ENCODE results near the gene DET1.

Gene DET1

DNA sequence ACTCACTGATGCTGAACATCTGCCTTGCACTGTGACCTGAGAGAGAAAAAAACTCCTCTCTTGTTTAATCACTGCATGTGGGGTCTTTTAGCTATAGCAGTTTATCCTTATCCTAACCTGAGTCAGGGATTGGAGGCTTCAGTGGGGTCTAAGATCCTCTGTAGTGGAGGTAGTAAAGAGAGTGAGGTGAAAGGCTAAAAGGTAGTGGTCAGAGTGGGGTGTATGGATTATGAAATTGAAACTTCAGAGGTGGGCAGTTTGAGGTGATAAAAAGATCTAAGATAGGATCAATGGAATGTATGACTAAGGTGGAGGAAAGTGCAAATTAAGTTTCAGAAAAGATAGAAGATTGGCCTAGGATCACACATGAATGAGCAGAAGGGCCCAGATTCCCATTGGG is 36.5 kb downstream of the DET1 start:
- no peak for DNase-seq
- intact Hi-C loops (cut with DNase I) = no loop called here

DNA sequence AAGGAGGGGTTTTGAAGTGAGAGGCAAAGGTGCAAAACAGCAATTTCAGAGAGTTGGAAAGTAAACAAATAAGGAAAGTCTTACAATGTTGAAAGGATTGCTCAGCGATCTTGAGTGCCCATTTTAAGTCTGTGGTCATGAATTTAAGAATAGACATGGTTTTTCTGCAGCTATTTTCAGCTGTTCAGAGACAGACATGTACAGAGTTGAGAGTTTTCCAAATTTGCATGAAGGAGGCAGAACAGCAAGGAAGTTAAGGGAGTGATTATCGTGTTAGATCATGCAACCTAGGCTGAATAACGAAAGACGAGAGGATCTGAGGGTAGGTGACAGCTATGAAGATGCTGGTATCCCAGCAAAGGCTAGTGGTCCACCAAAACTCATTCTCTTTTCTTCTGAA is 37.2 kb downstream of the DET1 start:
- DNase-seq = no peak

DNA sequence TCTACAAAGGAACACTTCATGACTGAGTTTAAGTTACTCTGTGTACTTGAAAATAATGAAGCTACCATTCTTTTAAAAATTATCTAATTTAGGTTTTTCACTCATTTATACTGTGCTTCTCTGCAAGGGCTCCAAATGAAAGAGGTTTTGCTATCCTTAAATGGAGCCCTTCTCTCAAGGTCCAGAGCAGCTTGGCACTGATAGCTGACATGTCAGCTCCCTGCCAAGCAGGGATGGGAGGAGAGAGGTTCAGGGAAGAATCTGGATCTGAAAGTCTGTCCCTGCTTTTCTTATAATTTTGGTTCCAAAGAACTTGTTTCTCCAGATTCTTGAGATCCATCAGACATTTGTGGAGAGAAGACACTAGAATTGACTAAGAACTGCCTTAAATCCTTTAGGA is 39.9 kb downstream of the DET1 start:
- DNase-seq = no peak
- intact Hi-C loops (cut with DNase I) = no loop called here

More for the DNA sequence above, 37.2 kb downstream of the DET1 start:
- intact Hi-C loops (cut with DNase I) = no loop called here

DNA sequence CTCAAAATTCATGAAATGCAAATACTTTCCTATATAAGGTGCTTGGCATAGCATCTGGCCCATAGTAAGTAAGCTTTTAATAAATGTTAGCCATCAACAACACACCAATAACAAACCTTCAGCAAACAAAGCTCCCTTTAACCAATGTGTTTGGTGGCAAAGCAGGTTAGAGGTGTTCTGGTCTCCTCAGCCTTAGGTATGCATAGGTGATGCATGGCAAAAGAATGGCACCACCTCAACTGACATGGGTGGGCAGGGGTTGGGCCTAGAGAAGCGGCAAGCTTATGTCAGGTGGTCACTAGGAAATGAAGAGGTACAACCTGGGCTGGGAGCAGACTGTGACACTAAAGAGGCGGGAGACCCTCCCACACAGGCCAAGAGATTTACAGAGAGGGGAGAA is 40.8 kb downstream of the DET1 start:
- DNase-seq = no peak
- intact Hi-C loops (cut with DNase I) = no loop called here

DNA sequence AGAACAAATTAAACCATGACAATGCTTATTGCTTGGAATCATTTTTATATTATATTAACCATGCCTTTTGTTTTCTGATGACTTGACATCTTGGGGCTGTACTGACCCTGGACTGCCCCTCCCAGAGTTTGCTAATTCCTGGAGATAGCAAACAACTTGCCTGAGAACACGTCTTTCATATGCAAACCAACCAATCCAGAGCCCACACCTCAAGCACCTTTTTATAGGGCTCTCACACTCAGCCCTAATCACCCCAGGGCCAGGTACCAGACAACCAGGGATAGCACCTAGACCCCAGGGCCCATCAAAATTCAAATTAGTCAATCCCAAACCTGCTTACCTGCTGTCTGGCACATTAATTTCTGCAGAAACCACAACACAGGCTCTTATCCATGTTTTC is 42.0 kb downstream of the DET1 start:
- no peak for DNase-seq
- intact Hi-C loops (cut with DNase I) = no loop called here

DNA sequence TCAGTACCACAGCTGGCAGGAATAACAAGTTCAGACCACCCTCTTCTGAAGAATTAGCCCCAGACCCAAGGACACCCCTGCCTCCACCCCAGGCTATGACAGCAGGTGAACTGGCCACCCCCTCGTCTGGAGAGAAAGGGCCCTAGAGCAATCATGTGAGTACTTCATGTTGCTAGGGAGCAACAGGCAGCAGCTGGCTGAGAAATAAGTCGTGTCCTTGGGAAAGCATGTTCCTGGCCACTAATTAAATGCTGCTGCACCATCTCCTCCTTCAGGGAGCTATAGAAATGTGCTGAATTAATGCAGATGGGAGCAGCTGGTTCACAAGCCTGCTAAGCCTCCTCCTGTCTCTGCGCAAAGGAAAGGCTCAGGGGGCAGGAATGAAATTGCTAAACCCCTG is 47.5 kb downstream of the DET1 start:
- no peak for DNase-seq
- intact Hi-C loops (cut with DNase I) = no loop called here

DNA sequence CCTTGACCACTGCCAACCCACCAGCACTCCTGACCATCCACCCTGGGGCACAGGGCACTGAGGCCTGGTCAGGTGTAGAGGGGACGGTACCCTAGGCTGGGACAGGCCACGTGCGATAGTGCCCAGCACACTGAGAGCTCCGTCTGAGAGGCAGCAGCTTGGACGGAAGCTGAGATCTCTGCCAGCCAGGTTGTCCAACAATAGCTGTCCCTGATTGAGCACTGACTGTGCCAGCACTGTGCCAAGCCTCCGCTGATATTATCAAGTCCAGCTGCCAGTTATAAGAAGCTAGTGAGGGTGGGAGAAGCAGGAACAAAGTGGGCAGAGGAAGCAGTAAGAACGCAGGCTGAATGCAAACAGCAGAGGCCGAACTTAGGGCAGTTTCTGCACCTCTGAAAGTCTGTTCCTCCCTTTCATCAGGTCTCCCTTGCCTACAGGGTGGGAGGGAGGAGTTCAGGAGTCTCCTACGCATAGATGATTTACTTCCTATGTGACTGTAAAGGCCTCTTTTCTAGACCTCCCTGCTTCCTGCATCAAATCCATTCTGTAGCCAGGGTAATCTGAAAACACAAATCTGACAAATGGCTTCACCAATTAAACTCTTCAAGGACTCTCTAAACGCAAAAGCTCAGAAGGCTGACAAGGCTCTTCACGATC is 49.2 kb downstream of the DET1 start:
- intact Hi-C loops (cut with DNase I) = no loop called here
- no peak for DNase-seq

DNA sequence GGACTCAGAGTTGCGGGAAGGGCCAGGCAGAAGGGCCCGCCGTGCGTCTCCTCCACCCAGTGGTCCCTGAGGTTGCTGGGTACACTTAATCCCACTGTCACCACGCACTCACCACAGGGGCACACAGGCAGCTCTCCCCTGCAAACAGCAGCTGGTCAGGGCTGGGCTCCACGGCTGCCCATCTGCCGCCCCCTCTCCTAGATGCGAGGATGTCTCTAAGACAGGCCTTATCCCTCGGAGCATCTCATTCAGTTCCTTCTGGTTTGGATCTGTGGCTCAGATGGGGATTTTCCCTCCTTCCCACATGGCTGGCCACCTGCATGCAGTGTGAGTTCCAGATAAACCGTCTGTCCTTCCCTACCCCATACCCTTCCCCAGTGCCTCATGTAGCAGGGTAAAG is 52.6 kb downstream of the DET1 start:
- no peak for DNase-seq
- intact Hi-C loops (cut with DNase I) = no loop called here

DNA sequence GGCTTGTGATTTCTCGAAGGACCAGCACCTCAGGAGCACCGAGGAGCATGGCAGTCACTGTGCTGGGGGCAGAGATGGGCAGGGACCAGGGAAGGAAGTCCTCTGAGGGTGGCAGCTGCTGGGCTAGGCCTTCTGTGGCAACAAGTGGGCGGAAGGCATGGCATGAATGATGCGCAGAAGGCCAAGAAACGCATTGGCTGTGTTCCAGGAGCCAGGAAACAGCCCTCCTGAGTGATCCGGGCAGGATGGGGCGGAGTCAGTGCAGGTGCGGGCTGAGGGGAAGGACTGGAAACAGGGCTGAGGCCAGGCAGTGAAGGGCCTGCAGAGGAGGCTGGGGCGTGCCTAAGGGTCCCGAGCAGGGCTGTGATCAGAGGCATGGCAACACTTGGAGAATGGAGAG is 55.3 kb downstream of the DET1 start:
- intact Hi-C loops (cut with DNase I) = no loop called here
- no peak for DNase-seq

DNA sequence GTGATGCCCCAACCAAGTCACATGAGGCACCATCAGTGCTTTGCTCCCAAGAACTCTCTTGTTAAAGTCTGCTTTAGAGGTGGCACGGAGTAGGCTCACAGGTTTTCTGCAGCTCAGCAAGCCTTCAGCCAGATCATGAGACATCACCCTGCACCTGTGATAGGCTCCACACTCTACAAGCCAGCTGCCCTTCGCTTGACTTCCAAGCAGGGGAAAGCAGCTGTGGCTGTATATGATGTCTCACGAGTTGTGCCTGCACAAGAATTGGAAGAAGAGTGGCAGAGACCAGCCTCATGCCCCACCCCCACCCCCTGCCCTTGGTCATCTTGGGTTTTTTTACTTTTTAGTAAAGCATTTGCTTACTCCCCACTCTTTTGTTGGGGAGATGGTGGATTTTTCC is 56.4 kb downstream of the DET1 start:
- no peak for DNase-seq
- intact Hi-C loops (cut with DNase I) = no loop called here

DNA sequence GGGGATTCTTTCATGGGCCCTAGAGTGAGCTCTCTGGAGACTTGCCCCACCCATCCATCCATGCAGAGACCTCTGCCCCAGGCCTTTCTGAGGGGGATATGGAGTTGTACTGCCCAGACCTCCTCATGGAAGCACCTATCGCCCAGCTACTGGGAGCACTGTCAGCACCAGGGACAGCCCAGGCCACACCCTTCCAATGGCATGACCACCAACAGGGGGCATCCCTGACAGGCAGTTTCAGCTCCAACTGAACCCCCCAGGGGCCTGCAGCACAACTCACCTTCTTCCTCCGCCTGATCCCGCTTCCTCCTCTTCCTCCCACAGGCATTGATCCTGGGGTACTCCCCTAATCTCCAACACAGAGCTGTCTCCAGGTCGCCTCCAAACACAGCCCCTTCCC is 57.2 kb downstream of the DET1 start:
- intact Hi-C loops (cut with DNase I) = no loop called here
- DNase-seq = no peak

DNA sequence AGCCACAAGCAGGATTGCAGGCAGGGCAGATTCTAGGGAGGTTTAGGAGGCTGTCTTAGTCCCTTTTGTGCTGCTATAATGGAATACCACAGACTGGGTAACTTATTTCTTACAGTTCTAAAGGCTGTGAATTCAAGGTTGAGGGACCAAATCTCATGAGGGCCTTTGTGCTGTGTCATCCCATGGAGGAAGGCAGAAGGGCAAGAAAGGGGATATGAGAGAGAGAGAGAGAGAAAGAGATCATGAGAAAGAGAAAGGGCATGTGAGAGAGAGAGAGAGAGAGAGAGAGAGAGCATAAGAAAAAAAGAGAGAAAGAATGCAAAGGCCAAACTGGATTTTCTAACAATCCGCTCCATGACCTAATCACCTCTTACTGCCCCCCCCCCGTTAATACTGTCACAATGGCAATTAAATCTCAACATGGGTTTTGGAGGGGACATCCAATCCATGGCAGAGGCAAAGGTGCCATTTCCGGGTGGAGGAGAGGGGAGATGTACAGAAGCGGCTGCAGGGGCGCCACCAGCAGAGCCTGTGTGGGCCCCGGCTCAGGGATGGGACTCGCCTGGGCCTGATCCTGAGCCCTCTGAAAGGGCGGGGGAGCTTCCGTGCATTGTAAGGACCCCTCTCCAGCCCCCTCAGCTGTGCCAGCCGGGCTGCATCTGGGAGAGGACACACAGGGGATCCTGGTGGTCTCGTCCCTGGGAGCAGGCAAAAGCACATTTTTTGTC is 58.5 kb downstream of the DET1 start:
- intact Hi-C loops (cut with DNase I) = no loop called here
- no peak for DNase-seq

DNA sequence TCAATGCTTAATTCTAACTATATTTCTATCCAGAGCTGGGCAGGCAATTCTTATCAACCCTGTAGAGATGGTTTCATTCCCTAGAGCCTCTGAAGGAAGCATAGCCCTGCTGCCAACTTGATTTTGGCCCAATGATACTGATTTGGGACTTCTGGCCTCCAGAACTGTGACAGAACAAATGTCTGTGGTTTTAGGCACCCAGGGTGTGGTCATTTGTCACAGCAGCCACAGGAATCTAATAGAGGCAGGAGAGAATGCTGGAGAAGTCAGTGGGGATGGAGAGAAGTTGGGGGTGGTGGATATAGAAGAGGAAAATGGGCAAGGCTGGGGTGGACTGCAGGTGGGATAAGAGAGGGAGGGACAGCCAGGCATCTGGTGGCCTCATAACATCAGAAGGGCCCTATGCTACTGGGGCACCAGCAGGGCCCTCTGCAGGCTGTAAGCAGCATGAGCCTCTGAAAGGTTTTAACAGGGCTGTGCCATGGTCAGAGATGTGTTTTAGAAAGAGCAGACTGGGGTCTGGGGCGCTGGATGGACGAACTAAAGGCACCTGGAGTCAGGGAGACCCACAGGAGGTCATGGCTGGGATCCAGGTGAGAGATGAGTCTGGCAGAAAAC is 59.2 kb downstream of the DET1 start:
- intact Hi-C loops (cut with DNase I) = no loop called here
- DNase-seq = no peak

DNA sequence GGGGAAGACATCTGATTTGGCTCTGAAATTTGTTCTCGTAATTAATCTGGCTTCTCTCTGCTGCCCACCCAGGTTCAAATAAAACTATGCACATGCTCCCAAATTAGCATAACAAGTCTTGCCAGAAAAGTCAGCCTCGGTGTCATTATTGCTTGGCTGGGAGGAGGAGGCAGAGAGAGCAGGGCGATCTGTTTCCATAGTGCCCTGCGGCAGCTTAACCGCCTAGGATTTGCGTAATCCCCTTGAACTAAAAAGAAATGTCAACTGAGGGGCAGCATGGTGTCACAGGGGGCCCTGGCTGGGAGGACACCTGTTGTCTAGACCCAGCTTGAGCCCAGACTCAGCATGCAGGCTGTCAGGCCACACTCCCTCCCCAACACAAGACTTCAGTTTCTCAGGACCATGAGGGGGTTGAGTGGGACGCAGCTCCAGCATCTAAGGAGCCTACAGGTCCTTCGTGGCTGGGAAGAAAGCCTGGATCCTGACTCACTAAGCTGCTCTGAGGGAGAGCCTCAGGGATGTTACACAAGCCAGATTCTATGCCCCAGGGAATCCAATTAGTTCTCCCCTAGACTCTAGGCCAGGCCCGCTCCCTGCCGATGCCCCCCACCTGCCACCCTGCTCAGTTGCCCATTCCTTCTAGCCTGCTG is 61.7 kb downstream of the DET1 start:
- DNase-seq = no peak
- intact Hi-C loops (cut with DNase I) = no loop called here

DNA sequence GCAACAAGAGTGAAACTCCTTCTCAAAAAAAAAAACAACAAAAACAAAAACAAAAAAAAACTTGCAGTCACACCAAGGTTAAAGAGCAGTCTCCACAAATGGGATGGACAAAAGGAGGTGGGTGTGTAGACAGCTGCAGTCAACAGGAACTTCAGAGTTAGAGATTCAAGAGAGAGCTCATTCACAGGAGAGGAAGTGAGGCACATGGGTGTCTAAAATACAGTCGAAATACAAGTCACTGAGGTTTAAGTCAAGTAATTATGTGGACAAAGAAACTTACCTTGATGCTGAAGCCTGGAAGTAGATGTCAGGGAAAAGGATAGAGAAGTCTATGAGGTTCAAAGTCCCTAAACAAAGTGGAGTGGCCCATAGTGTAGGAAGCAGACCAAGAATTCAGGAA is 64.2 kb downstream of the DET1 start:
- no peak for DNase-seq
- intact Hi-C loops (cut with DNase I) = no loop called here

DNA sequence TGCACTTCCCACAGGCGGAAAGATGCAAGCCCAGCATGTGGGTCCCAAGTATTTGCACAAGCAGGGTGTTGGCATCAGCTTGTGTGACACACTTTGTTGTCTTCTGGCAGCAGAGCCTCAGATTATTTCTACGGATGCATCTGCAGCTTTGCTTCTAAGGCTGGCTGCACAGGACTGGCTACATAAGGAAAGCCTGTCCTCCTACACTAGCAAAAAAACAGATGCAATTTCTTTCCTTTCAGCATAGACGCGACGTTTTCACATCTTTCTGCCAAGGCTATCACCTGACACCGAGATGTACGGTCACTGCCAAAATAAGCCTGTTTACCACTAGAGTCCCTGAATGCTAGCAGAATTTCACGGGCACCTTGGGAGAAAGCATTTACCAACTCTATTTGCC is 65.5 kb downstream of the DET1 start:
- peak in 1 of 42 donors; percentile 17 for DNase-seq
- intact Hi-C loops (cut with DNase I) = no loop called here

DNA sequence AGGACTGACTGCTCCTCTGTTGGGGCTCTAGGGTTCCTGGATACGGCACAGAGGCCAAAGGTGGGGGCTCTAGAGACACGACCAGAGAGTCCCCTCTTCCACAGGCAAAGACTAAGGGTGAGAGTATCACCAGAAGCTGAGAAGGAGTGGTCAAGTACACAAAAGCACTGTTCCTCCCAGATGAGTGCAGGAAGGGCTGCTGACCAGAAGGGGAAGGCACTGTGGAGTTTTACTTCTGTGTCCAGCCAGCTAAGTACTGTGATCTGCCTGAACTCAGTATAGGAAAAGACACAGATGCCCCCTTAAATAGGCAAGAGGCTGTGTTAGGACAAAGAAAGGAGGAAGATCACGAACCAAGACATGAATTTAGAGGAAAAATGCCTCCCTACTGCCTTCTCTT is 67.3 kb downstream of the DET1 start:
- no peak for DNase-seq
- intact Hi-C loops (cut with DNase I) = loop anchor here (10.0 kb wide), 2 partner anchors 136 to 356 kb away; no protein-coding TSS in a partner anchor

DNA sequence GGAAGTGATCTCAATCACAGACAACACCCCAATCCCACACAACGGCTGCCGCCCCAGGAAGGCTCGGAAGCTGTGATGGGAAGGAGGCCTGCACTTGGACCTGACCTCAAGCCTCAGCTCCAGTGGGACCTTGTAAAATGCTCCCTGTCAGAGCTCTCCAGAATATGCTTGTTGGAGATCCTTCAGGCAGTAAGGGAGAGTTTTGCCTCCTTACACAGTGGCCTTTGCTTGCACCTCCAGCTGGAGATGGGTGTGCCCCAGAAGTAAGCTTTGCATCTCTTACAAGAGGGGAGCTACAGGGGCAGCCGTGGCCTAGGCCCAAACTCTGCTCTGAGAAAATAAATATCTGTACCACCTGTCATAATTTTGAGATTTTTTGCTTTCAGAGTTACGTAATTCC is 68.6 kb downstream of the DET1 start:
- no peak for DNase-seq
- intact Hi-C loops (cut with DNase I) = loop anchor here (10.0 kb wide), 2 partner anchors 137 to 357 kb away; no protein-coding TSS in a partner anchor

DNA sequence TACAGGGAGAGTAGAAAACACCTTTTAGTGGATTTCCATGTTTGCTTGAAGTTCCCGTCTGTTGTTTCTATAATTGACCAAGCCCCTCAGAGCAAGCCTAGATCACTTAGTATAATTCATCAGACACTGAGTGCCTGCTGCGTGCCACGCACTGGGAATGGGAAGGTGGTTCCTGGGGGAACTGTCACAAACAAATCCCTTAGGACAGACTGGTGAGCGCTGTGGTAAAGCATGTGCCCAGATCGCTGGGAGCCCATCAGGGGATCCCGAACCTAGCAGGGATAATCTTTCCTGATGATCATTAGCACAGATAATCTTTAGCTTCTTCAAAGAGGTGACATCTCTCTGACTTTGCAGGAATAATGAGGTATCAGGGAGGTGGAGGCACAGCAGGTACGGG is 69.4 kb downstream of the DET1 start:
- DNase-seq = no peak
- intact Hi-C loops (cut with DNase I) = loop anchor here (10.0 kb wide), 2 partner anchors 138 to 358 kb away; no protein-coding TSS in a partner anchor

DNA sequence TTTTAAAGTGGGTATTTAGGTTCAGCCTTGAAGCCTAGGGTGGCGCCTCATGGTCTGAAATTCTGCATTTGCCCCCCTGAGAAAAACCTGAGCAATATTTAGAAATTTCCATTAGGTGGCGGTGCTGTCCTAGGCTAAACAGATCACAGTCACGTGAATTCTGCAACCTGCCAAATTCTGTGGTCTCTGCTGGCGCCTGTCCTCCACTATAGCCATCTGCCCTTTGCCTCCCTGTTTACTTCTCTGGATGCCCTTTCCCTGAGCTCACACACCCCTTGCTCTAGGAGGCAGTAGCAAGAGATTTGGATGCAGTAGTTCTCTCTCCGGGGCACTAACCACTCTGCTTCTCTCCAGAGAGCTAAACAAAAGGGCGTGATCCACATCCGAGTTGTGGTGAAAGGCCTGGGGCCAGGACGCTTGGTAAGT is 69.8 kb downstream of the DET1 start:
- intact Hi-C loops (cut with DNase I) = loop anchor here (10.0 kb wide), 2 partner anchors 138 to 358 kb away; no protein-coding TSS in a partner anchor

More for the DNA sequence above, 69.8 kb downstream of the DET1 start:
- peak in 37 of 42 donors; percentile 18 to 82 (median 55) for DNase-seq
